HG03135 (cell line): ENCODE results near the gene PRKCD.

Source experiments
- ATAC-seq: cut with Tn5 transposase; IDR thresholded peaks from one replicate; pipeline ENCODE4 v1.9.1; 2021; ENCODE audit warnings: mild to moderate bottlenecking, moderate library complexity; ENCODE audit not compliant: unreplicated experiment

PRKCD gene

DNA sequence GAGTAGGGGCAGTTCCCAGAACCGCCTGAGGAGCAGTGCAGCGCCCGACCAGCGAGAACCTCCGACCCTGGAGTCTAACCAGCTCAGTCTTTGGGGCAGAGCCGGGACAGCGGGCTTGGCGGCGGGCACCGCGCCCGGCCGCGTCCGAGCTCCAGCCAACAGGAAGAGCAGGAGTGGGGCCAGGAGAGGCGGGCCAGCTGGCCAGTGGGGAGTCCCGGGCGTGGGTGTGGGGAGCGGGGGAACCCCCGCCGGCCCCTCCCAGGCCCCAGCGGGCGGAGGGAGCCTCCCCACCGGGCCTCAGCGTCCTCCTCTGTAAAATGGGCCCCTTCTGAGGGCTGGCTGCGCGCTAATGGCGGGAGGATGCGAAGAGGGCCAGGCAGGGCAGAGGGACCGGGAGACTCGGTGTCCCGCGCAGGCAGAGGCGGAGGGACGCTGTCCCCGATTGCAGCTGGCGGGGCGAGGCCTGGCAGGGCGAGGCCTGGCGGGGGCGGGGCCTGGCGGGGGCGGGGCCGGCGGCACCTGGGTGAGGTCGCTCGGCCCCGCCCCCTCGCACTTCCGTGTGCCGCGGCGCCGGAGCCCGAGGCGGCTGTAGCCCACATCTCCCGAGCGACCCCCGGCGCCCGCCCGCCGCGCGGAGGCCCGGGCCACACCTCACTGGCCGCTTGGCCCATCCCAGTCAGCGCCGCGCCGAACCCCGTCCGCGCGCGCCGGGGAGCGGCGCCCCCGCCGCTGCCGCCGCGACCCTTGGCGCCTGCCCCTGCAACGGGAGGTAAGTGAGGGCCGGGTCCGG, at the start of gene PRKCD:
TSS of gene PRKCD (plus strand) at position 550 of the 790 bp plus-strand sequence. CDS start 17,214 bp downstream, outside the sequence.
- ATAC-seq: peak; percentile 52

DNA sequence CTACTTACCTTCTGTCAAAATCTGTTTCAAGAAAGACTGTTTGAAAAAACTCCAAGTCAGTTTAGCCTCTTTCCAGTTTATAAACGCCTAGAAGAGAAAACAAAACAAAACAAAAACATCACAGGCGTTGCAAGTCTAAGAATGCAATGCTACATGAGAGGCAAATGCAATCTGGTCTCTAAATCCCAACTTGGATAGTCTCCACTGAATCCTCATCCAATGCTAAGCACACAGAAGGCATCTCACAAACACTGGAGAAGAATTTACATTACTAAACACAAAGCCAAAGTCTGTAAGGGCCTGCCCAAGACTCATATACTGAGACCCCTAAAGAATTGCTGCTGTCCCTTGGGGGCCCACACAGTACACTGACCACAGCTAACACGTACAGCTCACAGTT, 49.2 kb upstream of the PRKCD start:
- no peak for ATAC-seq

DNA sequence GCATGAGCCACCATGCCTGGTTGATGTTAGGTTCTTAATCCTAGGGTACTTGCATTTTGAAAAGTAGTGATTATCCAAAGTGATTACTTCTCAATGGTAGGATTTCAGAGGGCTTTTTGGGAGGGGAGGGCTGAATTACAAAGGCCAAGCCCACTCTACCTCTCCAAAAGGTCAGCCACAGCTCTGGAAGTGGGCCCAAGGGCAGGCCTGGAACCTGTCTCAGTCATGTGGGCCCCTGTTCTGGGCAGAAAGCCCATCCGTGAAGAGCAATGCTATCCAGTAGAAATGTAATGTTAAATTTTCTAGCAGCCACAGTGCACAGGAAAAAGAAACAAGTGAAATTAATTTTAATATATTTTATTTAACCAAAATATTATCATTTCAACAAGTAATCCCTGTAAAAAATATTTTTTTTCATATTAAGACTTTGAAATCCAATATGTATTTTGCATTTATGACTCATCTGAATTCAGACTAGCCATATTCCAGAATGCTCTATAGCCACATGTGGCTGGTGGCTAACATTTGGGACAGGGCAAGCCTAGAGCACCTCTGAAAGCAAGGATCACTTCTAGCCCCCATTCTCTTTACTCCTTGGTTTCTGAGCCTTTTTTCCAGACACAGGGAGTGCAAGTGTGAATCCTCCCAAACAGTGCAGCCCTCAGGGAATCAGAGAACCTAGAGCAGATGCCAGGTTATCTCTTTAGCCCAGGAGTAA, 47.6 kb upstream of the PRKCD start:
- ATAC-seq: no peak

DNA sequence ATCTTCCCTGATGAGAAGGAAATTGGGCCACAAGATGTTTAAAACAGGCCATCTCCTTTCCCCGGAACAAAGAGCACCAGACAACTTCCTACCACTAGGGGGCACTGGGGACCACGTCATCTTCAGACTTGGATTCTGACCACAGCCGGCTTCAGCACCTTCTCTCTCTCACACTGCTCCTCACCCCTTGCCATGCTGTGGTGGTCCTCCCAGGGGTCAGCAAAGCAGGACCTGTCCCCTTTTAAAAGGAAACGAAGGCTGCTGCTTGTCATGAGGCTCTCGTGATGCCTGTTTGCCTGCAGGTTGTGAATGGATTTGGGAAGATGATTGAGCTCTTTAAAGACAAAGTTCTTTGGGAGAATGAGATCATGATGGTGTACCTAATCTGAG, 47.0 kb upstream of the PRKCD start:
- ATAC-seq: peak; percentile 62

DNA sequence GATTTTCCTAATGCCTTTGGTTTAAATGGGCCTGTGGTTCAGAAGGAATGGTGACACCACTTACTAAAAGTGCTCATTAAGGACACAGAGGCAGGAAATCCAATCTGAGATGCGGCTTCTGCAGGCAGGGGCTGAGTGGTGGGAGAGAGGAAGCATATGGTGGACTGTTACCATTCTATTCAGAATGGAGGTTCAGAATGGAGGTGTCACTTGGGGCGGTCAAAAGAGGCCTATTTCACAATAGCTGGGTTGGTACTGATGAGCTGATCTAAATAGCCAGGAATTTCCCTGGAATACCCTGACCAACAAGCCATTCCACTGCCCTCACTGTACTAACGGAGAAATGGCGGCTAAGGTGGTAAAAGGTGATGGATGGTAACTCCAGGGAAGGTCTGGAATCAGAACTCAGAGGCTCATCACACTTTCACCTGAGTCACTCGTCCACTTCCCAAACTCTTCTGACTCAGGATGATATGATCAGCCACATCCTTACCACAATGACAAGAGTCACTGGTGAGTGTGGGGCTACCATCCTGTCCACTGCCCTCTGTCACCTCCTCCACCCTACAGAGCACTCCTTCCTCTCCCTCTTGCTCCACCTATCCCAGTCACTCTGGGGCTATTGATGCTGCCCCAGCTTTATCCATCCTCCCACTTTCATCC, 46.5 kb upstream of the PRKCD start:
- no peak for ATAC-seq

DNA sequence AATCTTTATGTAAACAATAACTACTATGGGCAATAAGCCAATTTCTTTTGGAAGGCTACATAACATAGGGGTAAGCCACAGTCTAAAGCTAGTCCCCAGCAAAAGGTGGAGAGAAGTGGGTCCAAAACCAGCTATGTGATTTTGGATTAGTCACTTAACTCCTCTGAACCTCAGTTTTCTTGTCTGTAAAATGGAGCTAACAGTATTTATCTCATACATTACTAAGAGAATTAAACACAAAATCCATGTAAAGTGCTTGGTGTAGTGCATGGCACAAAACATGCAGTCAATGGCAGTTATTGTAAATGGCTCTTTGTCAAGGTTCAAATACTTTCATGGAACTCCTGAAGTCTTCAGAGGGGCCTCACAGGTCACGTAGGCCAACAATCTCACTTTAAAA, 44.1 kb upstream of the PRKCD start:
- ATAC-seq: no peak

DNA sequence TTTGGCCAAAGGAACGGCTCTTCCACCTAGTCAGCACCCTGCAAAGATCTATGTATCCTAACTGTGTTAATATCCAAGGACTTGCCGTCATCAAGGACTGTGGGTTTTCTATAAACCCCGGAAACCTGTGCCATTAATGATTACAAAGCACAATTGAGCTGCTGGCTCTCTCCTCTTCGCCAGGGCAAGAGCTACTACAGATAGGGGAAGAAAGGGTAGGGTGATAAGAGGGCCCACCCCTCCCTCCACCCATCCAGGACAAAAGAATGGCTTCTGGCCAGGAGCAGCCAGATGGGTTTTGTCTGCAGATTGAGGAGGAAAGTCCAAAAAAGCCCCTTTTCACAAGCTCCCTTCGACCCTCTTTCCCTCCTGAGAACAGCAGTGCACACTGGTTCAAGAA, 40.7 kb upstream of the PRKCD start:
- no peak for ATAC-seq

DNA sequence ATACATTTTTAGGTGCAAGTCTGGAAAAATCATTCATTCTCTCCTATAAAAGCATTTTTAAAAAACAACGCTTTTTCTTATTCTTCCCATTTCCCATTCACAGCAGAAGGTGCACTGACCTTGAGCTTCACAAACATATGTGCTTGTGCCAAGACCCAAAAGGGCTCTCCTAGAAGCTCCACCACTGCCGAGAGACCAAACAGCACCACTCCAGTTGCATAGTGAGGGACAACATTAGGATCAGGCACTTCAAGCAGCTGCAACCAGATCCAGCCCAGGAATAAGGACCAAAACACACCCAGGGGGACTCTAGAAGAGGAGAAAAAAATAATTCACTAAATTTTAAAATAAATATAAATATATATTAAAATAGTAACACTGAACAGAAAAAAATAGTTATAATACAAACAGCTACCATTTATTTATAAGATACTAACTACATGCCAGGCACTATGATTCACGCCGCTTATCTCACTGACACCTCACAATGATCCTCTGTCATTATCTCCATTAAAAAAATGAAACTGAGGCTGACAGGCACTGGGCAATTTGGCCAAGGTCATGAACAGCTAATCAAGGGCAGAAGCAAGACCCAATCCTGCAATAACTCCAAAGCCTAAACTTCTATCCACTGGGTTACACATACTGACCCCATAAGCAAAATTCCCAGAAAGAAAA, 38.6 kb upstream of the PRKCD start:
- no peak for ATAC-seq

DNA sequence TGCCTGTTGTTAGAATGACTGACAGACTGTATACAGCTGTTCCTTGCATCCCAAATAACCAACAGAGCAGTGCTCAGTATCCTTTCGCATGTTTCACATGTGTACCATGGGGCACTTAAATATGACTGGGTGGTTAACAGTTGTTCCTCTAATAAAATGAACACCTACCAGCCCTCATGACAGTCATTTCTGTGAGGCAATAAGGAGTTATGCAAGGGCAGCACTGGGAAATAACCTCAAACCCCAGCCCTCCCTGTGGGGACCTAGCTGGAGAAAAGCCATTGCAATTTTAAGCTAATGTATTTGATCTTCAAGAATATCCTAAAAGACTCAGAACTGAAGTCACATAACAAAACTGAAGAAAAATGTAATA, 38.1 kb upstream of the PRKCD start:
- no peak for ATAC-seq

DNA sequence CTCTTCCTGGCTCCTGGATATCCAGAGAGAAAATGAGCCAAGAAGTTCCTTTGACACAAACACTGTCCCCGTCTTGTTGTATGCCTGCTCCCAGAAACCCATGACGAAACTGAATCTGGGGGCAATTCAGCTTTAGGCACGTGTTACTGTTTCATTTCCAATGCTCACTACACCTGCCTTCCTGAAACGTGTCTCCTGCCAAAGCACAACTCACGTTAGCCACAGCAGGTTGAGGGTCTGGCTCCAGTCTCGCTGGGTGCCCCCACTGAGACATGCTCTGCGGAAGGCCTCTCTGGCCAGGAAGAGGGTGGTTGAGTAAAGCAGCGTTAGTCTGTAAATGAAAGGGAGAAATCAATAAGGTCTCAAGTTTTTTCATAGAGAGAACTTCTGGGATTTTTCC, 37.5 kb upstream of the PRKCD start:
- ATAC-seq: no peak

DNA sequence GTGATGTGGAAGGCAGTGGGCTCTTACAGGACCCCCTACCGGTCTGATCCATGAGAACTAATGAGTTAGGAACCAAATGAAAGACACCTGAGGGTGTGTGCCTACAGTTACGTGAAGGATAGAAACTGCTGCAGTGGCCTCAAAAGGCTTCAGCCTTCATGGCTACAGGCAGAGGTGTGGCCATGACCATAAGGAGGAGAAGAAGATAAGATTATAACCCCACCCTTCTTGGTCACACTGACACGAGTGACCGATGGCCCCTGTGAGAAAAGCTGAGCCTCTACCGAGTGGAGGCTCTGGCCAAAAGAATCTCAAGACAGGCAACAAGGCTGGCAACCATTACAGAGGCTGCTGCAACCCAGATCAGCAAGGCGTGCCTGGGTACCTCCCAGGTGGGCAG, 37.1 kb upstream of the PRKCD start:
- ATAC-seq: no peak

DNA sequence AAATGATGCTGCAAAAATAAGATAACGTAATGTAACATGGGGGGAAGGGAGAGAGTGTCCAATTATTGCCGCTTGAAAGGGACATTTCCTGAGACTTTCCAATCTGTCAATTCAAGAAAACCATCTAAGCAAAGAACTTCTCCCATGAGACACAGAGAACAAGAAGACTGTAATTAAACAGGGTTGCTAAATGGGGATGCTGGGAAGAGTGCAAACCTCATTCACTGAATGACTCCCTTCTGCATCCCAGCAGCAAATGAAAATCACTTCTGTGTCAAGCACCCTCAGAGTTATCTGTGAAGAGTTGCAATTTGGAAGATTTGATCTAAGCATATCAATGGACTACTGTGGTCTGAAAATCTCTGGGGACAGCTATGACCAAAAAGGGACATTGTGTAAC, 34.4 kb upstream of the PRKCD start:
- ATAC-seq: no peak

DNA sequence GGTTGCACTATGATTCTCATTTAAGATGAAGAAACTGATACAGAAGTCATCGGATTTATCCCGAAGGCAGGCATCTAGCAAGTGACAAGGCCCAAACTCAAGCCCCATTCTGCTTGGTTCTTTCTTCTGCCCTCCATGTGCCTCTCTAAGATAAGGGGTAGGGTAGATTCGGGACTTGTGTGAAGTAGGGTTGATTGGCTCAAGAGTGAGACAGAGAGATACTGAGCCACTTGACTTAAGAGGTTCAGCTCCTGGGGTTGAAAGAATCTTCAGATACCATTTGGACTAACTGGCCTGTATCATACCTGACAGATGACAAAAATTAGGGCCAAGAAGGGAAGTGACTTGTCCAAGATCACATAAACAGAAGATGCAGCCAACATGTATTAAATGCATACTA, 31.7 kb upstream of the PRKCD start:
- no peak for ATAC-seq

DNA sequence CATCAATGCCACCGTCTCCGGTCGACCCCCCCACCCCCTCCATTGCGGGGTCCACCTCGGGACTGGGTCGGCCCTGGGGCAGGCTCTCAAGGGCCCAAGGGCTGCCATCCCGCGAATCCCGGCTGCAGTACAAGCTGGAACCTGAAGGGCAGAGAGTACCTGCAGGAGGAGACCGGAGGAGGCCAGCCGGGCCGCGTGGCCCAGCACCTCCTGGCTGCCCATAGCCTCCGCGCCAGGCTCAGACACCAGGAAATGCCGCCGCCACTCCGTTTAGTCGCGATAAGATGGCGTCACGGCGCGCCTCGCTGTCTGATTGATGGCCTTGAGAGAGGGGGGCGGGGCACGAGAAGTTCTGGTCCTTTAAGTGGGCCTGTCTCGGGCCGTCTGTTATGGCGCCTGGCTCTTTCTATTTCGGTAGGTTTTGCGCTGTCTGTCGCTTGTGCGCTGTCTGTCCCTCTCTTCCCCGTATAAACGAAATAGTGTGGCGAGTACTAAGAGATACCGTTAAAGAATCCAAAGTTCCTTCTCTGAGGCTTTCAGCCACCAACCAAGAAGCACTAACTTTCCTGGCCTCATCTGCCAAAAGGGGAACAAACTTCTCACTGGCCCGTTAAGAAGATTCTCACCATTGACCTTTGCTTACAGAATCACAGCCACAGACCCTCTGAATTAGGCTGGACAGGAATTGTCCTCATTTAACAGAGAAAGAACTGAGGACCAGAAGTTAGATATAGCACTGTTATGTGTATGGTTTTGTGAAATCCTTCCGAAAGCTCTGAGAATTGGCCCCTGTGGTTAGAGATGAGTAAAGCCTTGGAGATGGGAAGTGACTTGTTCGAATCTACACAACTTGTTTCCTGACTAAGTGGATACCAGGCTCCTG, 30.6 kb upstream of the PRKCD start, which contains the start of gene RFT1:
TSS of gene RFT1 (minus strand) at position 257 of the 883 bp plus-strand sequence. CDS start at position 222, 35 bp downstream.
- ATAC-seq: peak; percentile 81

DNA sequence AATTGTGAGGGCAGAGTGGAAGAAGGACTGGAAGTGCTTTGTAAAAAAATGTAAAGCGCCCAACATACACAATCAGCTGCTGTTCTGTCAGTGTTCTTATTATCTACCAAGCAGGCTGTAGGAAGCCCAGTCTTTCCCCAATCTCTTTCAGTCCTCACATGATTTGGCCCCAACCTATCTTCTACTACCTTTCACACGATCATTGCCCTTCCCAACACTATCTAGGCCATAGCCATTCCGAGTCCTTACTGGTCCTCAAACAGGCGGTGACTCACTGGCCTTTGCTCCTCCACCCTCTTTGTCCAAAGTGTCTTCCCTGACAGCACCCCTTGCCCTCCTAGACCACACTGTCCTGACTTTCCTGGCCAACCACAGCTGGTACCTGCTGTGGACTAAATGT, 29.9 kb upstream of the PRKCD start:
- ATAC-seq: no peak

DNA sequence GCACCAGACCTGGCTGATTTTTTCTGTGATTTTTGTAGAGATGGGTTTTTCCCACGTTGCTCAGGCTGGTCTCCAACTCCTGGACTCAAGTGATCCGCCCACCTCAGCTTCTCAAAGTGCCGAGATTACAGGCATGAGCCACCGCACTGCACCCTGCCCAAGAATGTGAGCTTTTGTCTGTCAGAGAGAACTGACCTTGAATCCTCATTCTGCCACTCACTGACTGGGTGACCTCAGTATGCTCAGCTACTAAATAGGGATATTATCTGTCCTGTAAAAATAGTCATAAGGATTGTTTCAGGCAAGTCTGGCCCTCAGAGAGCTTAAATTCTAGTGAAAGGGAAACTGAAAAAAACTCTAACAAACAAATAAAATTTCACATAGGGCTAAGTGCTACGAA, 28.7 kb upstream of the PRKCD start:
- ATAC-seq: no peak

DNA sequence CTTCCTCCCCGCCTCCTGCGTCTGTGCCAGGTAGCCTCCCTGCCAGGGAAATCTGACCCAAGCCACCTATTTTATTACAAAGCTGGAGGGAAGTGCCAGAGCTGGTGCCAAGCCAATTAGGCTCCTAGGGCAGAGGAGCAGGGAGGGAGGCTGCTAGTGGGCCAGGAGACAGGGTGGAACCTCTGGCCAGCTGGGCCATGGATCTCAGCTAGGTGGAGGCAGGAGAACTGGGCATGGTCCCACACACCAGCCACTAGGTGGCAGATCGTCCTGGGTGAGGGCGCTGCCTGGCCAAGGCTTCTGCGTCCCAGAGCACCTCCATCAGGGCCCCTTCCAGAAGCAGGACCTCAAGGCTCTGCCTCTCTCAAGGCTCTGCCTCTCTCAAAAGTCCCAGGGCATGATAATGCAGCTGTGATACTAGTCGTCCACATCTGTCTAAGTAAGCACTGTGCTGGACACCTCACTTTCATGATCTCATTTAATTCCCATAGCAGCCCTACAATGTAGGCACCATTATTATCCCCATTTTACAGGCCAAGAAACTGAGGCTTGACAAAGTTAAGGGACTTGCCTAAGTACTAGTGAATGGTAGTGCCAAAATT, 26.3 kb upstream of the PRKCD start:
- ATAC-seq: no peak

DNA sequence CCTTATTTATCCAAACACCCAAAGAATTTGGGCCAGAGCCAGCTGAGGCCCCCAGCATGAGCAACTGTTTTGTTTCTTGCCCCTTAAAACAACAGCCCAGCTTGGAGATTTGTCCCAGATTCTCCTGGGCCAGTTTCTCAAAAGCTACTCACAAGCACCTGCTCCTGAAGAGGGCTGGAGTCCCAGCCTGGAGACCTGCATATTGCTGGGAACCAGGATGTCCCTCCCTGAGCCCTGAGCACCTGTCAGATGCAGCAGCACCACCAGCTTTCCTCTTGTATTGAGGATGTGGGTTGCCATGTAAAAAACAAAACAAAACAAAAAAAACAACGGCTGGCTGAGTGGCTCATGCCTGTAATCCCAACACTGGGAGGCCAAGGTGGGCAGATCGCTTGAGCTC, 23.8 kb upstream of the PRKCD start:
- ATAC-seq: no peak

DNA sequence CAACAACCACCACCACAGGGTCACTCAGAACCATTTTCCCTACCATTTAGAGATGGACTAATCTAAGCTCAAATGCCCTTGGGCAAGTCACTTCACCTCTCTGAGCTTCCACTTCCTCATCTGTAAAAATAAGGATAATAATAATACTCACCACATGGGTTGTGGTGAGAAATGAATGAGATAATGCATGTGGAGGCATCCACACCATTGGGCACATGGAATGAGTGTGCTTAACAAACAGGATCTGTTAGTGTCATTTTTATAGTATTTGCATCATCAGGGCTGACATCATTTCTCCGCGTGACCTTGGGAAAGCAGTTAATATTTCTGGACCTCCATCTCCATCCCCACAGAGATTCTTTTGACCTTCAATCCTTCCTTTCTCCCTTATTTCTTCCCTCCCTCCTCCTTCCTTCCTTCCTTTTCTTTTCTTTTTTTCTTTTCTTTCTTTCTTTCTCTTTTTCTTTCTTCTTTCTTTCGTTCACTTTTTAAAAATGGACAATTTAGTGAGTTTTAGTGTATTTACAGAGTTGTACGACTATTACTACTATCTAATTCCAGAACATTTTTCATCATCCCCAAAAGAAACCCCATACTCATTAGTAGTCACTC, 23.1 kb upstream of the PRKCD start:
- ATAC-seq: no peak
